ENCODE results near the gene PDE9A. TPM values are rescaled to one million over a fixed set of nuclear protein-coding genes. Genes with fewer than 3 reads are reported as not detected.

Gene PDE9A
- total and polyA plus RNA-seq, 10 donors = 7.9 to 45.5 (median 23.8) TPM

DNA sequence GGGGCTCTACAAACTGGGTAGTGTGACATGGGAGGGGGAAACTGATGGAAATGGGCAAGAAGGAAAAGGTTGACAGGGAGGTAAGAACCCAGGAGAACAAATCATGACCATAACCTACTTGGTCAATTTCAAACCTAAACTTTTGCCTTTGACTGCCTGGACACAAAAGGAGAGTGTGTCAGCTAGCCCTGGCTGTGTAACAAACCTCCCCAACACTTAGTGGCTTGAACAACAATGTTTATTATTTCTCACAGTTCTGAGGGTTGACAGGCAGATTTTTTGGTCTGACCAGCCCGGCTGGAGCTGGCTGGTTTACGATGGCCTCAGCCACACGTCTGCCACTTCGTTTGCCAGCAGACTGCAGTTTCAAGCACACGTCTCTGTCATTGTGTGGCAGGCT is 133.5 kb downstream of the PDE9A start:
- TF ChIP-seq POLR2A (IDR thresholded peaks at IDR 0.05) = no peak
- no peak for TF ChIP-seq POLR2AphosphoS5 (IDR thresholded peaks at IDR 0.05)
- TF ChIP-seq, protein P1, sequence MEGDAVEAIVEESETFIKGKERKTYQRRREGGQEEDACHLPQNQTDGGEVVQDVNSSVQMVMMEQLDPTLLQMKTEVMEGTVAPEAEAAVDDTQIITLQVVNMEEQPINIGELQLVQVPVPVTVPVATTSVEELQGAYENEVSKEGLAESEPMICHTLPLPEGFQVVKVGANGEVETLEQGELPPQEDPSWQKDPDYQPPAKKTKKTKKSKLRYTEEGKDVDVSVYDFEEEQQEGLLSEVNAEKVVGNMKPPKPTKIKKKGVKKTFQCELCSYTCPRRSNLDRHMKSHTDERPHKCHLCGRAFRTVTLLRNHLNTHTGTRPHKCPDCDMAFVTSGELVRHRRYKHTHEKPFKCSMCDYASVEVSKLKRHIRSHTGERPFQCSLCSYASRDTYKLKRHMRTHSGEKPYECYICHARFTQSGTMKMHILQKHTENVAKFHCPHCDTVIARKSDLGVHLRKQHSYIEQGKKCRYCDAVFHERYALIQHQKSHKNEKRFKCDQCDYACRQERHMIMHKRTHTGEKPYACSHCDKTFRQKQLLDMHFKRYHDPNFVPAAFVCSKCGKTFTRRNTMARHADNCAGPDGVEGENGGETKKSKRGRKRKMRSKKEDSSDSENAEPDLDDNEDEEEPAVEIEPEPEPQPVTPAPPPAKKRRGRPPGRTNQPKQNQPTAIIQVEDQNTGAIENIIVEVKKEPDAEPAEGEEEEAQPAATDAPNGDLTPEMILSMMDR (IDR thresholded peaks at IDR 0.05 in 8 of 11, conservative IDR thresholded peaks at IDR 0.05 in 3 of 11) = no peak
- H3K27ac ChIP-seq = no peak overlapping the region
- intact Hi-C loops (cut with DNase I; ENCODE audit: low total_unique reads) = no loop called here
- peaks cover 0 to 32% (median 22%) of the 10 kb centered on the region in 6 donors for H3K4me1 ChIP-seq
- no peaks in the 10 kb centered on the region for H3K36me3 ChIP-seq
- H3K9me3 ChIP-seq = peaks cover 0 to 4% (median 0%) of the 10 kb centered on the region in 8 donors
- H3K4me3 ChIP-seq = no peak overlapping the region
- 93 to 100% (median 95%) methylated on average over 5 of the region's 5 CpGs for WGBS, 5 donors
- peak; percentile 58 for DNase-seq
- H3K27me3 ChIP-seq (replicated peaks in 1 of 7) = peaks cover 0 to 11% (median 0%) of the 10 kb centered on the region in 7 donors

DNA sequence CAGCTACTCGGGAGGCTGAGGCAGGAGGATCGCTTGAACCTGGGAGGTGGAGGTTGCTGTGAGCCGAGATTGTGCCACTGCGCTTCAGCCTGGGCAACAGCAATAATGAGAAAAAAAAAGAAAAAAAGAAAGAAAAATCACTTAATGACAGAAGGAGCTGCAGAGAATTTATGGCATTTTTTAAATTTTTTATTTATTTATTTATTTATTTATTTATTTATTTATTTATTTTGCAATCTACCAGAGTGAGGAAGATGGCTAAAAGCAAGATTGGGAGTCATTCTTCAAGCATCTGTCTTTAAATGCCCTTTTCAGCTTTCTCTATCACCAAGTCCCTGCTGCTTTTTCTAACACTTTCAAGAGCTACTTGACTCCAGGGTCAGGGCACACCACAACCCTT is 134.2 kb downstream of the PDE9A start:
- intact Hi-C loops (cut with DNase I; ENCODE audit: low total_unique reads) = no loop called here
- WGBS, 5 donors = 95 to 100% (median 96%) methylated on average over 4 of the region's 4 CpGs
- Histone ChIP-seq H3K4me3 (no peak overlapping the region), H3K36me3 (no peaks in the 10 kb centered on the region), H3K4me1 (peaks cover 0 to 25% (median 16%) of the 10 kb centered on the region in 6 donors), H3K9me3 (peaks cover 0 to 4% (median 0%) of the 10 kb centered on the region in 8 donors), H3K27ac (no peak overlapping the region), H3K27me3 (replicated peaks in 1 of 7) (peaks cover 0 to 3% (median 0%) of the 10 kb centered on the region in 7 donors)
- TF ChIP-seq POLR2A (IDR thresholded peaks at IDR 0.05) (no peak), POLR2AphosphoS5 (IDR thresholded peaks at IDR 0.05) (no peak)
- TF ChIP-seq, protein P1 (IDR thresholded peaks at IDR 0.05 in 8 of 11, conservative IDR thresholded peaks at IDR 0.05 in 3 of 11) = no peak
- DNase-seq = peak; percentile 28

- WGBS, 5 donors = 73 to 85% (median 81%) methylated on average over 8 of the region's 8 CpGs
- Histone ChIP-seq H3K4me3 (no peak overlapping the region), H3K27ac (no peak overlapping the region), H3K9me3 (peaks cover 0 to 4% (median 0%) of the 10 kb centered on the region in 8 donors), H3K36me3 (no peaks in the 10 kb centered on the region), H3K27me3 (replicated peaks in 1 of 7) (no peaks in the 10 kb centered on the region), H3K4me1 (no peaks in the 10 kb centered on the region)
- TF ChIP-seq, protein P1 (IDR thresholded peaks at IDR 0.05 in 8 of 11, conservative IDR thresholded peaks at IDR 0.05 in 3 of 11) = no peak
- TF ChIP-seq POLR2AphosphoS5 (IDR thresholded peaks at IDR 0.05) = no peak
- no peak for TF ChIP-seq POLR2A (IDR thresholded peaks at IDR 0.05)
- DNase-seq = no peak
- intact Hi-C loops (cut with DNase I; ENCODE audit: low total_unique reads) = no loop called here
Observed at GRCh38 chr21:42790520-42791065, 137.2 kb downstream of the PDE9A start.

DNA sequence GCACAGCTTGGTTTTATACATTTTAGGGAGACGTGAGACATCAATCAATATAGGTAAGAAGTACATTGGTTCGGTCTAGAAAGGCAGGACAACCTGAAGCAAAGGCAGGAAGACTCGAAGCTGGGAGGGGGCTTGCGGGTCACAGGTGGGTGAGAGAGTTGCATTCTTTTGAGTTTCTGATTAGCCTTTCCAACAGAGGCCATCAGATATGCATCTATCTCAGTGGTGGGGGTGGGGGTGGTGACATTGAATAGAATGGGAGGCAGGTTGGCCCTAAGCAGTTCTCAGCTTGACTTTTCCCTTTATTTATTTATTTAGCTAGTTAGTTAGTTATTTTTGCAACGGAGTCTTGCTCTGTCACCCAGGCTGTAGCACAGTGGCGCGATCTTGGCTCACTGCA is 140.4 kb downstream of the PDE9A start:
- no peak overlapping the region for H3K4me3 ChIP-seq
- H3K4me1 ChIP-seq = peaks cover 0 to 3% (median 0%) of the 10 kb centered on the region in 6 donors
- H3K27me3 ChIP-seq (replicated peaks in 1 of 7) = no peaks in the 10 kb centered on the region
- TF ChIP-seq, protein P1 (IDR thresholded peaks at IDR 0.05 in 8 of 11, conservative IDR thresholded peaks at IDR 0.05 in 3 of 11) = no peak
- TF ChIP-seq POLR2A (IDR thresholded peaks at IDR 0.05) (no peak), POLR2AphosphoS5 (IDR thresholded peaks at IDR 0.05) (no peak)
- intact Hi-C loops (cut with DNase I; ENCODE audit: low total_unique reads) = no loop called here
- DNase-seq = peak; percentile 28
- no peak overlapping the region for H3K27ac ChIP-seq
- H3K9me3 ChIP-seq = no peaks in the 10 kb centered on the region
- no peaks in the 10 kb centered on the region for H3K36me3 ChIP-seq
- WGBS, 5 donors = 82 to 90% (median 88%) methylated on average over 7 of the region's 7 CpGs

Measured in spleen (tissue), 11 donors.